ENCODE results near the gene NT5M.

Gene NT5M

GRCh38 chr17:17345686-17346427 is 42.7 kb downstream of the NT5M start:
- no peak for DNase-seq
- no peaks in the 10 kb centered on the region for H3K9me3 ChIP-seq (ENCODE audit: severe bottlenecking)
- H3K27me3 ChIP-seq (ENCODE audit: insufficient read depth, low read depth, severe bottlenecking): no peaks in the 10 kb centered on the region
- H3K4me3 ChIP-seq (ENCODE audit: low read depth, low read length): no peak overlapping the region
- TF ChIP-seq CTCF (IDR thresholded peaks at IDR 0.05; ENCODE audit: low read depth, low read length): no peak
- no peaks in the 10 kb centered on the region for H3K36me3 ChIP-seq
- no peak overlapping the region for H3K27ac ChIP-seq

DNA sequence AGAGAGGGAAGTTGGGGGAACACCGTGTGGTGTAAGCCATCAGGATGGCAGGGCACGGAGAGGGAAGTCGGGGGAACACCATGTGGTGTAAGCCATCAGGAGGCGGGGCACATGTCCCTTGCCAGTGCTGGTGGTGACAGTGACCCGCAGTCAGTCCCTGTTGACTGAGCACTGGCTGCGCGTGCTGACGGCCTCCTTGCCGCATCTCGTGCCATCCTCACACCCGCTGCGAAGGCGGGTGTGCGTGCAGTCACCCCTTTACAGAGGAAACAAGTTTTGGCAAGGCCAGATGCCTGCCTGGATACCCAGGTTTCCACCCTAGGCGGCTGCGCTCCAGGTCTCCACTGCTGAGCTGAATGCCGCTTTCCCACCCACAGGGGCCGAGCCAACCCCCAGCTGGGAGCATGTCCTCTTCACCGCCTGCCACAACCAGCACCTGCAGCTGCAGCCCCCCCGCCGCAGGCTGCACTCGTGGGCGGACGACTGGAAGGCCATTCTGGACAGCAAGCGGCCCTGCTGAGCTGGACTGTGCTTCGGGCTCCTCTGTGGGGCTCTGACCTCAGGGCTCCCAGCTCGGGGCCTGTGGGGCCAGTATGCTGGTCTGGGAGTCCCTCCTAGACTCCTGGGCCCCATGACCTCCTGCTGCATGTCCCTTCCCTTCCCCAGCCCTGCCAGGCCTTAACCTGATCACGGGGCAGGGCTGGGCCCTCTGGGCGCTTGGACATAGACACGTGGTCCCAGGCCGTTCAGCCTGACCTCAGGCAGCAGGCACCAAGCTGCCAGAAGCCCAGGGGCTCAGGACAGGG is 43.5 kb downstream of the NT5M start:
- Histone ChIP-seq H3K36me3 (no peaks in the 10 kb centered on the region), H3K4me3 (ENCODE audit: low read depth, low read length) (no peak overlapping the region), H3K27ac (no peak overlapping the region), H3K9me3 (ENCODE audit: severe bottlenecking) (no peaks in the 10 kb centered on the region), H3K27me3 (ENCODE audit: insufficient read depth, low read depth, severe bottlenecking) (no peaks in the 10 kb centered on the region)
- DNase-seq: no peak
- TF ChIP-seq CTCF (IDR thresholded peaks at IDR 0.05; ENCODE audit: low read depth, low read length): no peak

- Histone ChIP-seq H3K4me3 (ENCODE audit: low read depth, low read length) (no peak overlapping the region), H3K27me3 (ENCODE audit: insufficient read depth, low read depth, severe bottlenecking) (no peaks in the 10 kb centered on the region), H3K9me3 (ENCODE audit: severe bottlenecking) (no peaks in the 10 kb centered on the region), H3K36me3 (no peaks in the 10 kb centered on the region), H3K27ac (no peak overlapping the region)
- no peak for DNase-seq
- no peak for TF ChIP-seq CTCF (IDR thresholded peaks at IDR 0.05; ENCODE audit: low read depth, low read length)
Measured at GRCh38 chr17:17347234-17347955, 44.2 kb downstream of the NT5M start.

- no peaks in the 10 kb centered on the region for H3K36me3 ChIP-seq
- DNase-seq: no peak
- TF ChIP-seq CTCF (IDR thresholded peaks at IDR 0.05; ENCODE audit: low read depth, low read length): no peak
- H3K27ac ChIP-seq: no peak overlapping the region
- H3K9me3 ChIP-seq (ENCODE audit: severe bottlenecking): no peaks in the 10 kb centered on the region
- H3K27me3 ChIP-seq (ENCODE audit: insufficient read depth, low read depth, severe bottlenecking): no peaks in the 10 kb centered on the region
- H3K4me3 ChIP-seq (ENCODE audit: low read depth, low read length): no peak overlapping the region
Measured at GRCh38 chr17:17347956-17348871, 45.0 kb downstream of the NT5M start.
